ENCODE measurements around the gene PLPP7.
"Not testable (repeated sequence)": the region's sequence is repeated elsewhere in the genome, so short reads cannot be mapped to it uniquely, and the experiment has no call there.

PLPP7 gene

DNA sequence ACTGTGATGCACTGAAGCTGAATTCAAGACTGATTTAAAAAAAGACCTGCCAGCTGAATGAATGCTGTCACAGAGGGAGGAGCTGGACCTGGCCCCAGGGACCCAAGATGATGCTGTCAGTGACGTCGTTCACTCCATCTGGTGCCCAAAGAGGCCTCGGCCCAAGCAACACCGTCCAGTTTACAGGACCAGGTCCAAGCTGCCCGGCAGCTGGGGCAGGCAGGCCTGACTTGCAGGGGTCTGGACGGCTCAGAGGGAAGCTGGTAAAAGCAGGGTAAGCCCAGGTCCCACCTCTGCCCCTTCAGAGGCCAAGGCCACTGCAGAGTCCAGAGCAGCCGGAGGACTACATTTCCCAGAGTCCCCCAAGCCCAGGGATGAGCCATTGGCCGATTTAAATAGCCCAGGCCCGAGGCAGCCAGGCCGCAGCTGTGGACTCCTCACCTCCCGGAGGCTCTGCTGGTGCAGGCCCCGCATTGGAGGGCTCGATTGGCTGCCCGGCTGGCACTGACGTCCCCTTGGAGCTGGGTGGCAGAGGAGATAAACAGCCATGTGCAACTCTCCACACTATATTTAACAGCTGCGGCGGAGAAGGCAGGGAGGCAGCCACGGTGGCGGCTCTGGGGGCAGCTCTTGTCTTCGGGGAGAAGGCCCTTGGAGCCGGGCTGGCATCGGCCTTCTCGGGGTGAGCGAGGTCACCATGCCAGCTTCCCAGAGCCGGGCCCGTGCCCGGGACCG, at the start of gene PLPP7:
TSS of gene PLPP7 (plus strand) at position 423 of the 735 bp plus-strand sequence. CDS start at position 698, 275 bp downstream.
- DNase-seq (ENCODE audit: low read depth), result no peak

DNA sequence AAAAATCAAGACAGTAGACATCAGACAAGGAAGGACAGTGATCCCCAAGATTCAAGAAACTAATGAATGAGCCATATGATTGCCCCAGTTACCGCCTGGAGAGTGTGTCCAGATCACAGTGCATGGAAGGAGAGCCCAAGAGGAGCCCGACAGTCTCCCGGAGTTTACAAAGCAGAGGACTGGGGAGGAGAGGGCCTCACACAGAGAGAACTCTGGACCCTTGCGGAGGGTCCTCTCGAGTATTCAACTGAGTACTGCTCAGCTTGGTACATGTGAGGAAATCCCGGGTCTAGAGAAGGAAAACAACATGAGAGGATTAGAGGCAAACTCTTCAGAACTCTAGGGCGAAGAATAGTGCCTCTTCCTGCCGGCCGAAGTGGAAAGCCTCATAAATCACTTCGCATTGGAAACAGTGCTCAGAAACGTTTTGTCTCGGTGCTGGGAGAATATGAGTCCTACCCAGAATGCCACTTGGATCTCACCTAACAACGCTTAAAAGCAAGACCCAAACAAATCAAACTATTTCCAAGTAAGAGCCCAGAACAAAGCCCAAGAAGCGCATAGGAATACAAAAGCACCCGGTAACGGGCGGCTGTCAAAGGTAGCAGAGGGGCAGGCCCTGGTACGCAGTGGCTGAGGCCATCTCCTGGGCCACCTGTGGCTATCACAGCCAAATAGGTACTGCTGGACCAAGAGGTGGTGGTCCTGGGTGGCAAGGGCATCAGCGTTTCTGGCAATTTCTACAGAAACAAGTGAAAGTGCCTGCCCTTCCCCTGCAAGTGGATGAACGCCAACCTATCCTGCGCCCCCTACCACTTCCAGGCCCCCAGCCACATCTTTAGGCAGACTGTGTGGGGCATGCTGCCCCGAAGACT, 49.2 kb upstream of the PLPP7 start:
- DNase-seq (ENCODE audit: low read depth), result no peak

- DNase-seq (ENCODE audit: low read depth), result not testable (repeated sequence)
These were observed 45.2 kb upstream of the PLPP7 start for GRCh38 chr9:131244331-131244730.

DNA sequence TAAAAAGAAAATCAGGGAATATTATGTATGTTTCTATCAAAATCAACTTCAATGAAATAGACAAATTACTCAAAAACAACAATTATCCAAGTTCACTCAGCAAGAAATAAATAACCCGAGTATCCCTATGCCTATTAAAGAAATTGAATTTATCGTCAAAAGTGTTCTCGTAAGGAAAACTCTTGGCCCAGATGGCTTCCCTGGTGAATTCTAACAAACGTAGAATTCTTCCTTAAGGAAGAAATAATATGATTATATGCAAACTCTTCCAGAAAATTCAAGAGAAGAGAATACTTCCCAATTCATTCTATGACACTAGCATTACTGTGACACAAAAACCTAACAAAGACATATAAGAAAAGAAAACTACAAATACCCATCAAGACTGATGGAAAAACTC, 42.9 kb upstream of the PLPP7 start:
- no peak for DNase-seq (ENCODE audit: low read depth)

DNA sequence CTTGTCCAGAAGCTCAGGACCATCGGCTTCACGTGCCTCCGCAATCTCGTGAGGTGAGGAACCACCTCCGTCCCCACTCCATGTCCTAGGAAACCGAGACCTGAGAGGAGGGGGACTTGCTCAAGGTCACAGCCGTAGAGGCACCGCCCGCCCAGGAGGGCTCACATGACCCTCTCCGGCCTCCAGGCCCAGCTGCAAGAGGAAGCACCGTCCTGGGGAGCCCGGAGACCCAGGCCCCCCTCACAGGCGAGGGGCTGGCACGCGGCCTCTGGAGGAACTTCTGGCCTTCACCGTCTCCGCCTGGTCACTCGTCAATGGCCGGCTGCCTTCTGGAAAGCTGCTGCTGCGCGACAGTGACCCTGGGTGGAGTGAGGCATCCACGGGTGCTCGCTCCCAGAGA, 37.4 kb upstream of the PLPP7 start:
- DNase-seq (ENCODE audit: low read depth), result no peak

- DNase-seq (ENCODE audit: low read depth), result no peak
These were observed 35.5 kb upstream of the PLPP7 start for GRCh38 chr9:131253891-131254491.

DNA sequence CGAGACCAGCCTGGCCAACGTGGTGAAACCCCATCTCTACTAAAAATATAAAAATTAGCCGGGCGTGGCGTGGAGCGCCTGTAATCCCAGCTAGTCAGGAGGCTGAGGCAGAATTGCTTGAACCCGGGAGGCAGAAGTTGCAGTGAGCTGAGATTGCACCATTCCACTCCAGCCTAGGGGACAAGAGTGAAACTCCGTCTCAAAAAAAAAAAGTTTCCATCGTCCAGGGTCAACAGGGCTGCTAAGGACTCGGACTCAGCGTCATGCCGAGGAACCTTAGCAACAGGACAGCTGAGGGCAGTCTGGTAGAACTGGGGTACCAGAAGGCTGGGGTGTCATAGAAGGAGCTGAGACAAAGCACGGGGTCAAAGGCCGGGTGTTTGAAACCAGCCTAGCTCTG, 34.9 kb upstream of the PLPP7 start:
- no peak for DNase-seq (ENCODE audit: low read depth)

GRCh38 chr9:131255676-131256197, 33.8 kb upstream of the PLPP7 start:
- no peak for DNase-seq (ENCODE audit: low read depth)

DNA sequence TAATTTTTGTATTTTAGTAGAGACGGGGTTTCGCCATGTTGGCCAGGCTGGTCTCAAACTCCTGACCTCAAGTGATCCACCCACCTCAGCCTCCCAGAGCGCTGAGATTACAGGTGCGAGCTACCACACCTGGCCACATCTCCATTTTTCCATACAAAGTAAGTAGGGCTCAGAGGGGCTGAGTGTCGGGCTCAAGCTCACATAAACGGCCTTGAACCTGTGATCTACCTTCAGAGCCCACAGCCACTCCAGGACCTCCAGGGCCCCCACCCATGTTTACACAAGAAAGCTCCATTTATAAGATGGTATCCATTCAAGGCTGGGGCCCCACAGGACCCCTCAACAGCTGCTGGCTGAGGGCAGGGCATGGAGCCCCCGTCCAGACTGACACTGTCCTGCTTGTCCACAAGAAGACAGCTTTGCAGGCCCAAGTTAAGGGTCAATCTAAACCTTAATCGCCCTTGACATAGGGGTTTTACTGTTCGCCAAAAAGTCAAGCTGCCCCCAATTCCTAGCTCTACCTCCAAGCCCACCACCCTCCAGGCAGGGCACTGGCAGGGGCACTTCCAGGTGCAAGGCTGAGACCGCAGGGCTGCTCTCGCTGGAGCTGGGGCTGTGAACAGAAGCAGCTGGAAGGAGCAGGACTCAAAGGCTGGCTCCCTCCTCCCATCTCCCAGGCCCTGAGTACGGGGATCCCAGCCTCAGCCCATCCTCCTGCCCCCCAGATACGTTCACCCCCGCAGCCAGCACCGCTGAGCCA, 32.1 kb upstream of the PLPP7 start:
- DNase-seq (ENCODE audit: low read depth), result no peak

DNA sequence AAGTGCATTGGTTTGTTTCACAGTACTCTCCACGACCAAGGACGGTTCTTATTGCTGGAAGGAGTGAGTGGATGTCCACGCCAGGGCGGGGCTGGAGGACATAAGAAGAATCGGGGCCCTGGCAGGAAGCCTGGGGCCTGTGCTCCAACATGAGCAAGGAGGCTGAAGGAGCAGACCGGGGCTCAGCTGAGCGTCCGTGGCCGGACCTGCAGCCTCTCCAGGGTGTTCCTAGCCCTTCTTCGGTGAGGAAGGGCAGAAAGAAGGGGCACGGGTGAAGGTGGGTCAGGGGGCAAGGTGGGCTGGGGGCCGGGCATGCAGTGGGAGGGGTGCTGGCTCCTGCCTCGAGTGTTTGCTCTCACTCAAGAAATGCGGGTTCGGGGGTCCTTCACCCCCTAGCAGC, 31.3 kb upstream of the PLPP7 start:
- no peak for DNase-seq (ENCODE audit: low read depth)

GRCh38 chr9:131258698-131259431, 30.7 kb upstream of the PLPP7 start:
- DNase-seq (ENCODE audit: low read depth), result no peak

DNA sequence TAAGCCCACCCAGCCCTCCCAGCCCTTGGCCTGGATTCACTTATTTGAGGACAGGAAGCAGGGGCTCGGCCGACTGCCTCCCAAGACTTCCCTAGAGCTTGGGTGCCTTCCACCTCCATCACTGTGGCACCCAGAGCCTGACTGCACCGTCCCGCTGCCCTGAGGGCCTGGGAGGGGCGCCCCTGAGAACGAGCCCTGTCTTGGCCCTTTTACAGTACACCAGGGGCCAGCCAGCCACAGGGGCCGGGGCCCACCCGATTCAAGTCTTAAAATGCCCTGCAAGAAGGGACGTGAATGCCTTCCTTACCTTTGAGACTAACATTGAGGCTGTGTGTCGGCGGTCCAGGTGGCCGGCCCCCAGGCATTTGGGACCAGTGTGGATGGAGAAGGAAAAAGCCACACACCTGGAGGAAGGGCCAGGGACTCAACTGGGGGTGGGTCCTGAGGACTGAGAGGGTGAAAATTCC, 30.1 kb upstream of the PLPP7 start:
- DNase-seq (ENCODE audit: low read depth), result no peak

GRCh38 chr9:131259916-131260597, 29.5 kb upstream of the PLPP7 start:
- DNase-seq (ENCODE audit: low read depth), result no peak

DNA sequence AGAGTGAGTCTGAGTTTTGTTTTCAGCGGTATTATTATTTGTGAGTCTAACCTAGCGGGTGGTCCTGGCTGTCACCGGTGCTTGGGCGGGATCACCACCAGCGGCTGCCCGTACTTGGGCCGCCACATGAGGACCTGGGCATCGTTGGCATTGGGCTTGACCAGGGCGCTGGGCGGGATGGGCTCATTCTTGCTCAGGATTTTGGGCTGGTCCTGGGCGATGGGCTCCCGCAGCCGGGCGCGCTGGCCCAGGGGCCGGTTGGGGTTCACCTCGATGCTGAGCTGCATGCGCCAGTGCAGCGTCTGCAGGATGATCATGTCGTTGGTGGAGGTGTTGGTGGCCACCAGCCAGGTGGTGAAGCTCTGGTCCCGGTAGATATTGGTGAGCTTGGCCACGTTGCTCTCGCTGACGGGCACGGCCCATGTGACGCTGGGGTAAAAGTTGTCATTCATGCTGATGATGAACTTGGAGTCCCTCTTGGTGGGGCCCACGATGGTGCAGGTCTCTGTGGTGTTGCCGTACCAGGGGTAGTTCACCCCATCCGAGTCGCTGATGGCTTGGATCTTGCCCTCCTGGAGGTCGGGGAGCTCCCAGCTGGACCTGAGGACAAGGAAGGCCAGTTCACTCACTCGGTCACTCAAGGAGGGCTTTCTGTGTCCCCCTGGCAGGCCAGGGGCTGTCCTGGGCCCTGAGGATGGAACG, 28.6 kb upstream of the PLPP7 start:
- no peak for DNase-seq (ENCODE audit: low read depth)

DNA sequence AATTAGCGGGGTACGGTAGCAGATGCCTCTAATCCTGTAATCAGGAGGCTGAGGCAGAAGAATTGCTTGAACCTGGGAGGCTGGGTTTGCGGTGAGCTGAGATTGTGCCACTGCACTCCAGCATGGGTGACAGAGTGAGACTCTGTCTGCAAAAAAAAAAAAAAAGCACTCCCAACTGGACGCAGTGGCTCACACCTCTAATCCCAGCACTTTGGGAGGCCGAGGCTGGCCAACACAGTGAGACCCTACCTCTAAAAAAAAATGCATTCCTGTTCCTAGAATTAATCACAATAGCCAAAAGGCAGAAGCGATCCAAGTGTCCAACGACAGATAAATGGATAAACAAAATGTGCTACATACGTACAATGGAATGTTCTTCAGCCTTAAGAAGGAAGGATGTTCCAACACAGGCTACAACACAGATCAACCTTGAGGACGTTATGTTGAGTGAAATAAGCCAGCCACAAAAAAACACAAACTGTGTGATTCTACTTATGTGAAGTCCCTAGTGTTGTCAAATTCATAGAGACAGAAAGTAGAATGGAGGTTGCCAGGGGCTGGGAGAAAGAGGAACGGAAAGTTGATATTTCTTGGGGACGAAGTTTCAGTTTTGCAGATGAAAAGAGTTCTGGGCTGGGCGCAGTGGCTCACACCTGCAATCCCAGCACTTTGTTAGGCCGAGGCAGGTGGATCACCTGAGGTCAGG, 27.0 kb upstream of the PLPP7 start:
- DNase-seq (ENCODE audit: low read depth), result no peak

- not testable (repeated sequence) for DNase-seq (ENCODE audit: low read depth)
These were observed 26.5 kb upstream of the PLPP7 start for GRCh38 chr9:131263033-131263343.

DNA sequence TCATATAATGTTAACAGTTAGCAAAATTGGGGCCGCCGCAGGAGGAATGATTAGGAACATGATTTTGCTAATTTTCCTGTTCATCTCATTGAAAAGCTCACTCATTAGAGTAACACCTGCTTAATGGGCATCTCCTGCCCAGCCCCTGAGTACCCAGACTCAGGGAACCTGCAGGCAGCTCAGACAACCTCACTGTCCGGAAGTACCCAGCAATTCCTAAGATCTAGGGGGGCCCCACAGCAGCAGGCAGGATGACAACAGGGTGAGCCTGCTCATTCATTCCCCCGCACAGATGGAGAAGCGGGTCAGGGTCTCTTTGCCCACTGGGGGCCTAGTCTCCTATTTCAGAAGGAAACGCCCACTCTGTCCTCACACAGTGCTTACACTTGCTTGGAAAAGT, 25.8 kb upstream of the PLPP7 start:
- DNase-seq (ENCODE audit: low read depth), result no peak

DNA sequence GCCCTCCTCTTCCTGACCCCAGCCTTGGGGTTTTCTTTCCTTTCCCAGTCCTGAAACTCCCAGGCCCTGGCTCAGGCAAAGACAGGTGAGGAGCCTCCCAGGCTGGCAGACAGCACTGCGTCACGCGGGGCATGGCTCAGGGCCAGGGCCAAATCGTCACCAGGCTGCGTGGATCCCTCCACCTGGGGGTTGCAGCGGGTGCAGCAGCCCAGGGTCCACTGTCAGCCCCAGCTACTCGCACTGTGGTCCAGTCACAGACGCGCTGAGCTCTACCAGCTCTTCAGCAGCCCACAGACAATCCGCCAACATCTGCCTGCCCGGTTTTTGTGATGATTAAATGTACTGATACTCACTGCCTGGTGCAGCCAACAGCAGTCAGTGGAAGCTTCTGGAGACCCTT, 25.3 kb upstream of the PLPP7 start:
- no peak for DNase-seq (ENCODE audit: low read depth)

Measured in T-helper 22 cell (primary cell).